Measurements from ENCODE around the gene LACTBL1. TPM values are rescaled to one million over a fixed set of nuclear protein-coding genes. Genes with fewer than 3 reads are reported as not detected.

Gene LACTBL1
- total RNA-seq, 1 experiment from 2014 or later: not detected

GRCh38 chr1:23021834-23022233 lies 49.2 kb upstream of the LACTBL1 start:
- no peak overlapping the region for H3K56ac ChIP-seq (ENCODE audit: insufficient read length, low read depth, low read length)
- no peaks in the 10 kb centered on the region for H3K4me1 ChIP-seq (ENCODE audit: insufficient read depth, low read length)
- H3T11ph ChIP-seq (ENCODE audit: low read length): no peak overlapping the region
- no peak overlapping the region for H3K4ac ChIP-seq (ENCODE audit: low read depth, low read length)
- Mint-ChIP-seq H3K4me3 (peak overlapping the region; percentile 90 to 97), H3K27ac (no peak overlapping the region), H3K27me3 (ENCODE audit: low read depth) (no peaks in the 10 kb centered on the region), H3K36me3 (ENCODE audit: insufficient read depth in 1 of 3, low read depth in 3 of 3) (peaks cover 24 to 45% (median 37%) of the 10 kb centered on the region in 3 experiments), H3K9me3 (peaks cover 23 to 25% of the 10 kb centered on the region in 2 experiments), H3K4me1 (peaks cover 24 to 35% of the 10 kb centered on the region in 2 experiments)
- H2BK5ac ChIP-seq (ENCODE audit: insufficient read length, low read length): no peak overlapping the region
- no peak overlapping the region for H3K14ac ChIP-seq (ENCODE audit: insufficient read depth, low read length)
- no peak overlapping the region for H4K5ac ChIP-seq (ENCODE audit: insufficient read length, low read depth, low read length)
- H3K4me2 ChIP-seq (ENCODE audit: insufficient read depth, insufficient read length, low read length): no peak overlapping the region
- no peak for TF ChIP-seq CTCF (conservative IDR thresholded peaks at IDR 0.05)
- no peak overlapping the region for H3K9ac ChIP-seq (ENCODE audit: extremely low read depth, insufficient read length, low read length)
- peaks cover 69% of the 10 kb centered on the region for H3K79me2 ChIP-seq (ENCODE audit: insufficient read depth, low read length)
- no peak overlapping the region for H2BK12ac ChIP-seq (ENCODE audit: insufficient read length, low read depth, low read length)
- no peaks in the 10 kb centered on the region for H4K20me1 ChIP-seq (ENCODE audit: control insufficient read depth, insufficient read depth, insufficient read length)
- no peak overlapping the region for H2AK5ac ChIP-seq (ENCODE audit: insufficient read length, low read length)
- no peak overlapping the region for H2AFZ ChIP-seq (ENCODE audit: low read length)
- no peaks in the 10 kb centered on the region for H3K79me1 ChIP-seq (ENCODE audit: insufficient read depth, low read depth, low read length, poor library complexity, severe bottlenecking)
- H2BK20ac ChIP-seq (ENCODE audit: low read depth, low read length, poor library complexity, severe bottlenecking): no peak overlapping the region
- H2BK120ac ChIP-seq (ENCODE audit: low read depth, low read length, poor library complexity, severe bottlenecking): no peak overlapping the region
- no peak overlapping the region for H3K23ac ChIP-seq (ENCODE audit: insufficient read length, low read depth, low read length)
- H2BK15ac ChIP-seq (ENCODE audit: low read depth, low read length): no peak overlapping the region
- H3K9me3 ChIP-seq (ENCODE audit: control insufficient read depth, low read depth, low read length): no peaks in the 10 kb centered on the region
- no CpG with 5 or more reads among the region's 2 CpGs for WGBS (ENCODE audit: extremely low coverage, insufficient read length, low lambda C conversion rate)
- H3K23me2 ChIP-seq (ENCODE audit: insufficient read length, low read depth, low read length, poor library complexity, severe bottlenecking): no peaks in the 10 kb centered on the region
- DNase-seq: no peak
- H3K18ac ChIP-seq (ENCODE audit: insufficient read length, low read depth, low read length): no peak overlapping the region
- H4K91ac ChIP-seq (ENCODE audit: insufficient read length, low read depth, low read length): no peak overlapping the region
- no peaks in the 10 kb centered on the region for H3K27me3 ChIP-seq (ENCODE audit: insufficient read depth, low read length)
- H3K27ac ChIP-seq (ENCODE audit: insufficient read length, low read depth, low read length): no peak overlapping the region
- H4K8ac ChIP-seq (replicated peaks; ENCODE audit: insufficient read length, low read depth, low read length): no peak overlapping the region
